GM18870 (cell line): ENCODE measurements around the gene LYPD3.
A peak's percentile ranks its signal among the peaks of the same experiment; 100 is the strongest.
"Not testable (repeated sequence)": the region's sequence is repeated elsewhere in the genome, so short reads cannot be mapped to it uniquely, and the experiment has no call there.

ENCODE experiments used
- ATAC-seq: cut with Tn5 transposase; IDR thresholded peaks from one replicate; pipeline ENCODE4 v1.9.1; 2021; ENCODE audit warnings: moderate library complexity; ENCODE audit not compliant: unreplicated experiment

The LYPD3 gene

GRCh38 chr19:43465468-43466120 is at the start of gene LYPD3:
Gene LYPD3 (minus strand): TSS chr19:43465608. CDS start chr19:43465571, 37 bp downstream.
- no peak for ATAC-seq

GRCh38 chr19:43512399-43512798 is 47.0 kb upstream of the LYPD3 start:
- ATAC-seq, result not testable (repeated sequence)

GRCh38 chr19:43511324-43511723 is 45.9 kb upstream of the LYPD3 start:
- no peak for ATAC-seq

- no peak for ATAC-seq
These were observed 45.3 kb upstream of the LYPD3 start for GRCh38 chr19:43510713-43511112.

- ATAC-seq, result no peak
These were observed 42.5 kb upstream of the LYPD3 start for GRCh38 chr19:43507880-43508279.

GRCh38 chr19:43506629-43507028 is 41.2 kb upstream of the LYPD3 start:
- ATAC-seq, result no peak

GRCh38 chr19:43505941-43506340 is 40.5 kb upstream of the LYPD3 start:
- ATAC-seq, result no peak

- no peak for ATAC-seq
These were observed 39.7 kb upstream of the LYPD3 start for GRCh38 chr19:43505186-43505456.

- peak; percentile 14 for ATAC-seq
These were observed 39.2 kb upstream of the LYPD3 start, which contains the start of gene PHLDB3 for GRCh38 chr19:43504426-43505185. Gene PHLDB3 (minus strand): TSS chr19:43504746. CDS start chr19:43504118, 628 bp downstream.

- peak; percentile 65 for ATAC-seq
These were observed 38.4 kb upstream of the LYPD3 start for GRCh38 chr19:43503501-43504425.

- no peak for ATAC-seq
These were observed 37.1 kb upstream of the LYPD3 start for GRCh38 chr19:43502419-43502976.

GRCh38 chr19:43501661-43502418 is 36.4 kb upstream of the LYPD3 start:
- ATAC-seq, result no peak

GRCh38 chr19:43499042-43499441 is 33.6 kb upstream of the LYPD3 start:
- ATAC-seq, result no peak

GRCh38 chr19:43498233-43498842 is 32.9 kb upstream of the LYPD3 start:
- ATAC-seq, result no peak

- no peak for ATAC-seq
These were observed 31.6 kb upstream of the LYPD3 start for GRCh38 chr19:43496960-43497359.

GRCh38 chr19:43495082-43495481 is 29.7 kb upstream of the LYPD3 start:
- no peak for ATAC-seq

GRCh38 chr19:43490759-43491158 is 25.4 kb upstream of the LYPD3 start:
- no peak for ATAC-seq

- no peak for ATAC-seq
These were observed 24.7 kb upstream of the LYPD3 start for GRCh38 chr19:43489979-43490599.

- no peak for ATAC-seq
These were observed 23.9 kb upstream of the LYPD3 start for GRCh38 chr19:43489310-43489709.

GRCh38 chr19:43488179-43488578 is 22.8 kb upstream of the LYPD3 start:
- no peak for ATAC-seq
